Muscle of arm (tissue), 12 donors: Measurements from ENCODE around the gene NPAS3. TPM values are rescaled to one million over a fixed set of nuclear protein-coding genes. Genes with fewer than 3 reads are reported as not detected.

Source experiments
- DNase-seq: peaks from one replicate; pipeline ENCODE4 v3.0.0-alpha.2; 2013
- polyA plus RNA-seq, 12 donors: library from polyadenylated mRNA; unstranded; fragments of 120-200 nt; gene quantifications; one replicate each; pipeline ENCODE4 v1.2.1, GENCODE V29; 2013; ENCODE audit not compliant: insufficient read length in 12 of 12

NPAS3 gene
- polyA plus RNA-seq, 12 donors: 4.5 to 8.8 (median 5.7) TPM; not detected in 1

DNA sequence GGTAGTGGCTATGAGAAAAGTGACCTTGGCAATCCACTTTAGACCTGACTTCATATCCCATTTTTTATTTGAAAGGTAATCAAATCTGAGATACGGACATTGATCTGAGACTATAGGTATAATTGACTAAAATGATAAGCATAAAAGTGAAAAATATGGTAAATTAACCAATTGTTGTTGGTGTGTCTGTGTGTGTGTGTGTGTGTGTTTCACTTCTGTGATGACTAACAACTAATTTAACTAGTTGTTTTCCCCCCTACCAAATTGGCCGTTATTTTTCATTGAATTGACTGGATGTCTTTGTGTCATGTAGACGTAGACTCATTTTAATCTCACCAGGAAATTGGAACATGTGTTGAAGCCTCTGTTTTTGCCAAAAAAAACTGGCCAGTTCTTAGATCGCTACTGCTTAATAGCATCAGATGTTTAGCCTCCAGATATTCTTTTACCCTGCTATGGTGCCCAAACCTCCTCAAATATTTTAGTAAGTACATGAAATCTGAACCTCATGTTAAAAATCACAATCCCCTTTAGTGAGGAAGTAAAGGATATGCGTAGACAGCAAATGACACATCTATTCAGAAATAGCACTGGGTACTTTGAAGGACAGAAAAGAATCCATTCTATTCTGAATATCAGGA lies 617.2 kb downstream of the NPAS3 start:
- DNase-seq: no peak

DNA sequence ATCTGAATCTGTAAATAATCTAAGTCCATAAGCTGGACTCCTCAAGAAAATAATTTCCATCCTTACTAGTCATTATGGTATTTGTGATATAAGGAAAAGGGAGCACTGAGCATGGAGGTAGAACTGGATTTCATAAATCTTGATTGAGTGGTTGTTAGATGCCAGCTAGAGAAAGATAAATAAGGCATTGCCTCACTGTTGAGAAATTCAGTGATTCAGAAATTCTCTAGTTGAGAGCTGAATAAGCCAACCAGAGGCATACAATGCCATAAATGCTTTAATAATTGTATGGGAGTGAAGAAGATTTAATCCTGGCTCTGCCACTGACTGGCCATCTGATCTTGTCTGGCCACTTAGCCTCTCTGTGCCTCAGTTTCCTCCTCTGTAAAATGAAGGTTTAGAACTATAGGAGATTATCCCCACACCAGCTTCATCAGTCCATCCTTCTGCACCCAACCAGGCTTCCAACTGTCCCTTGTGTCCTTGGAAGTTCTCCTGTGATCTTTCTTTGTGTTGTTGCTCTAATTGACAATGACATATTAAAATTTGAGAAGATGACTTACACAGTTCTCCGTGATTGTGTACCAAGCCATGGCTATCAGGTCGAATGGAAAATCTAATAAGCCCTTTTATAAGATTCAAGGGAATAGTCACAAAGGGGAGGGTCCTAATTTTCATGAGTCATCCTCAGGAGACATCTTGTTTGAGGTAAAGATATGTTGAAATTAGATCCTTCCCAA lies 617.9 kb downstream of the NPAS3 start:
- no peak for DNase-seq

DNA sequence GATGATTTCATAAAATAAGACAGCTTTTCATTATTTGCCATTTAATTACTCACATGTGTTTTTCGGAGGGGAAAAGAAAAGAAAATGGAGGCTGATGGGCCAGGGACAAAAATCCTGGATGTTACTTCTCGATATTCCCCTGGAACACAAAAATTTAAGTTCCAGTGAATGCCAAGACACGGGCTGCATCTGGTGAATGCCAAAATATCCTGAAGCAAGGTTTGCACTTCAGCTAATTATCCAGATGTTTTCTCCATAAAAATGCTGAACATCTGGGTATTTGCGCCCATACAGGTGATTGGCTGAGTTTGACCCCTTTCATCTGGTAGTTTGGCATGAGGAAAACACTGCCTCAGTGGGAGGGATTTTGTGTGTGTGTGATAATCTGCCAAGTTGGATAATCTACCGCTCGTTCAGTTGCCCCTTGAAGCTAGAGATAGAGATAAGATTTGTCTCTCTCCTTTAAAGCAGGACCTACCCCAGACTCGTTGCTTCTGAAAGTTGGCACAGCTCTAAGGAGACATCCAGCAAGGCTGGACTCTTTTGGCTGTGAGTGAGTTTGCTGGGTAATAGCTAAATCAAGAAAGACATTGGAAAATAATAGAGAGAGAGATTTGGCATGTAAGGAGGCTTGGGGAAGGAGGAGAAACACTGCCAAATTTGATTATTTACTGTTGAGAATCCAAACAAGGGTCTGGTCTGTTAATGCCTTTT lies 622.2 kb downstream of the NPAS3 start:
- peak; percentile 71 for DNase-seq

DNA sequence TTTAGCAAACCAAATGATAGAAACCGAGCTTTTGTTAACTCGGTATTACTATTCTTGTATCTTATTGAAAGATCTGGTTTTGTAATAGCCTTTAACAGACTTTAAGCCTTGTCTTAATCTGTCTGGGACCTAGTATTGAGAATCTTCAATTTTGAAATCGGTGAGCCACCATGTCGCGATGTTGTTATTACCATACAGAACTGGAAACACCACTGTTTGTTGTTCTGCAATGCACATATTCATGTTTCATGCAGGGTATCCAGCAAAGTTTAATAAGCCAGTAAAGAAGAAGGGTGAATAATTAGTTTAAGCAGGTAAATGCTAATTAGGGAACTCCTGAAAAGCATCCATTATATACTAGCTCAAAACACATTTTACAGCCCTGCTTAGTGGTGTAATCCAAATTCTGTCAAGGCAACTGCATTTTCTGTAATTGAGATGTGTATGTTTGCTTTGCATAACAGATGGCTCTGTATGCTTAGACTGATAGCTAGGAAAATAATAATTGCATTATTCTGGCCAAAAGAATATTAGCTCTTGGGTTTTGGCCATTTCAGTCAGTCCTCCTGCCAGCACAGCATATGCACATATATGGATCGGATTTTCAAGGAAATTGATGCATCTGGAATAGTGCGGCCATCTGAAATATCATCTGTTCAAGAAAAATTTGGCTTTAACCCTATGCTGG lies 623.0 kb downstream of the NPAS3 start:
- DNase-seq: peak; percentile 83

DNA sequence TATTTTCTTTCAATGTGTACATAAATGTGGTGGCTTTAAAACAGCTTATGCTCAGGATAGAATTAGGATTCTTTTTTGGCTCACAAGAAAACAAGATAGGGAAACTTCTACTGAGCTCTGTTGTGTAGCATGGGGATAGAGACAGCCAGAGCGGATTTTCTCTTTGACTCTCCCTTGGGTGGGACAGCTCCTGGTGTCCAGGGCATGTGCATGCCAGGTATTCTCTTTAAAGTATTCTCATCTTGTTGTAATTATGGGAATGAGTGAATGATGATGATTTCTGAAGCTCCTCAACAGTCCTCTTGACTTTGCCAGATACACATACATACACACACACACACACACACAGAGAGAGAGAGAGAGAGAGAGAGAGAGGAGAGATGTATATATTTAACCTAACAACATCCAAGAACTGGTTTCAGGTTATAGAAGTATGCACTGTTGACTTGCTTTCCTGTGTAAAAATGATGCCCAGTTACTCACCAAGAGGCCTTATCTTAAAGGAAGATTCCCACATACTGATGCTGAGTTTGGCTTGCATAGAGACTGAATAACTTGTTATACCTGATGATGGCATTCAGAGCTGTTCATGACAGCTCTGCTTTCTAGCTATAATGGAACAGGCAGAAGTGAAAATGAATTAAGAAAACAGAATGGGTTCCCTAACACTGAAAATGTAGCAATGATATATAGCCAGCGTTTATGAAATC lies 624.7 kb downstream of the NPAS3 start:
- peak; percentile 59 for DNase-seq

DNA sequence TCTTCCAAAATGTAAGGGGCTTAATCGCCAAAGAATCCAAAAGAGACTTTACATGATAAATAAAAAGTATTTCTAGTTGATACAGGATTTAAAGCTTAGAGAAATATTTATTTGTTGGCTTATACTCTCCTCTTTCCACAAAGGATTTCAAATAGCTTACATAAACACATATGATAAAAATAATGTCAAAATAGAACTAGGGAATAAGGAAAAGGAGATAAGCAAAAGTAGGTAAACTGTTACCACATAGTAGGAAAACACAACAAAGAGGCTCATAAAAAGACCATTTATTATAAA lies 625.2 kb downstream of the NPAS3 start:
- DNase-seq: no peak

DNA sequence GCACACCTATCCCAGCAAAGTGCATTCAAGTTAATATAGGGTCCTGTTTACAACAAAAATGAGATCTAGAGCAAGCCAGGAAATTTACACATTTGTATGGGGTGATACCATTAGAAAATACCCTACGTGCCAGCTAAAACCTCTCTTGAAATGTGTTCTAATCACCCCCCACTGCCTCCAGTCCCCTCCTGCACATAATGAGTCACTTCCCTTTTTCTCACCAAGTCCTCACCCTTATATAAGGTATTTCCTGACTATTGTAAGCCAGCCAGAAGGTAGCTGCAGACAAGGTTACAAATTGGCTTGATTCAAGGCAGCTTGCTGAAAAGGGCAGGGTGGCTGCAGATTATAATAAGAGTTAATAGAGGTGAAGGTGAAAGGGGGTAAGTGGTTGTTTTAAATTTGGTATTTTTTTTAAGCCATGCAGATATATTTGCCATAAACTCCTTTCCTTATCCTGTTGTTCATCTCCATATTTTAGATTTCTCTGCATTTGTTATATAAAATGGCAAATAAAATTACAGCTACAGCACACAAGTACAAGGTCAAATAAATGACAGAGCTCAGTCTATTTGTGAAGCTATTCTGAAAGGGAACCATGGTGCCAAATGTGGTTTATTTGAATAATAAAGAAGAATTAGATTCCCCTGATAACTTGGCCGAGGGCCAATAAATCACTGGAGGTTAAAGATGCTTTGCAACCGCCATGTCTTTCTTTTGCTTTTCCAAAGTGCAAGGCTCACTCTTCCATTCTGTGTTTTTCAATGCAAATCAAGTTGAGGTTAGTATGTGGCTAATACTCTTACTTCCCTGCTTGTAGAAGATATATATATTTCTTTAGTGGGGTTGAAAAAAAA lies 626.3 kb downstream of the NPAS3 start:
- no peak for DNase-seq

DNA sequence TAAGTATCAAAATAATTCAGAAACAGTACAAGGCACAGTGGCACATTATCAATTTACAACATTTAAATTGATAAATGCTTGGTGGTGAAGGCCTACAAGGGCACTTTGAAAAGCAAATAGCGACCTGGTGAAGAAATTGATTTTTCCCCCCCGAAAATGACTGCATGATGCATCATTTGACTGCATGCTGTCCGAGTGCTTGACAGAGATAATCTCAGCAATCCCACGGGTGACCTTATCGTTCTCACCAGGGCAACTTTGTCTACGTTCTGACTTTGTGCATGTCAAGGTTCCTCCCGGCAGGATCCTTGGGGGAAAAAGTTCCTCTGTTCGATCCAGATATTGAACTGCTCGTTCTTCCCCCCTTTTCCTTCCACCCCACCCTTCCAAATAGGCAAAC lies 627.4 kb downstream of the NPAS3 start:
- no peak for DNase-seq

DNA sequence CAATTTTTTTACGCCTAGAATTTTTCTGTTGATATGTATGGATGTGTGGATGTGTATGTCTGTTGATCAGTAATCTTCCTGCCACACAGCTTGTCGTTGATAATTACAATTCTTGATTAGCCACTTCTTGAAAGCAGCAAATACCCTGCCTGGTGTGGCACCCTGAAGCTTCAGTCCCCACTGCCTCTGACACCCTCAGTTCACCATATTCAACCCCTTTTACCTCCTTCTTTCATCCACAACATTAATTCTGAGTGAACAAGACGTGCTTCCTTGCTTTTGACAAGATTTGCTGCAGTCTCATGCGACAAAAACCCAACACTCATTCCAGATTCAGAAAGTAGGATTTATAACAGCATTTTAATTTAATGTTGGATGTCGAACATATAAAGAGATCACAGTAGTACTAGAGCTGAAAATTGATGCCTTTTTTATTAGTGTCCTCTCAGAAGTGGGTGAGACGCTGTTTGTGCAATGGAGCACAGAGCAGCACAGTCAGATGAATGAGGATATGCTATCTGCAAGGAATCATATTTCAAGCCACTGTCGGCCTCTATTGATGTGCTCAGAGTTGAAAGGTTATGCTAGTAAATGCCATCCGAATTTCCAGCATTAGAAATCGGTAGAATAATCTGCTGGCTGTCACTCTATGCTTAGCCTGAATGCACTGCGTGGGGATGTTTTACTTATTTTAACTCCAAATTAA lies 628.5 kb downstream of the NPAS3 start:
- DNase-seq: no peak

DNA sequence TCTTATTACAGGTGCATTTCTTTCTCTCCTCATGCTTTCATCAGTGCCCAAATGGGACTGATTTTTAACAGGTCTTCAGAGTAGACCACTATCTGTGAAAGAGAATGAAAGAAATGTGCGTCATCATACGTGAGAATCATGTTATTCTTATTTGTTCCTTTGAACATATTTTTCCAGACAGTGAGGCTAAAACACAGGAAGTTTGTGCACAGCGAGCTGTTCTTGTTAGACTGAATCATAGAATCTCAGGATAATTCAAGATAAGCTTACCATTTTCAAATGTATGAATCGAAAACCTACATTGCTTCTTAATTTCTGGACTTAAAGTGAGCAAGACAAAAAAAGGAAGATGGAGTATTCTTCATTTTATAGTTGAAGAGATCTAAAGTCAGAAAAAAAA lies 629.1 kb downstream of the NPAS3 start:
- no peak for DNase-seq

DNA sequence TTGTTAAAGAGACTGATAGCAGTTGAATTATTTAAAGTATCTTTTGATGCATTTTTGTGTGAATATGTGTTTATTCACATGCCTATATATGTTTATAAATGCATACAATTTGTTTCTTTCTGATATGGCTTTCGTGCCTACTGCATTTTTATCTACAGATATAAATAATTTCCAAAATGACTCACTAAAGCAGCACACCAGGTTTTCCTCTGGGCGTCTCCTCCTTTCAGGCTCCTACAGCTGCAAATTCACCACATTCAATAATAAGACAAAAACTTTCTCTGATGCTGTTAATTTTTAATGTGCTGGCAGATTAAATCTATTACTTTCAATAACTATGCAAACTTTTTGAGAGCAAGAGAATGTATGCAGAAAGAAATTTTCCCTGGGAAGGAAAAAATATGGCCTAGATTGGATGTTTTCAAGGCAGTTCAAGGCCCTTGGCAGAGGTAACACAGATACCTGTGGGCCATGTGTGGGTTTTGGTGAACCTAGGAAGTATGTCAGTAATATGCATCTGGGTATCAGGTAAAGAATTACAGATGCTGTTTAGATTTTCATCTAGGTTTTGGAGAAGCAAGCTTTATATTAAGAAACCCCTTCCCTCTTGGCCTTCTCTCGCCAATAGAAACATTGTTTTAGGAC lies 630.4 kb downstream of the NPAS3 start:
- DNase-seq: no peak

DNA sequence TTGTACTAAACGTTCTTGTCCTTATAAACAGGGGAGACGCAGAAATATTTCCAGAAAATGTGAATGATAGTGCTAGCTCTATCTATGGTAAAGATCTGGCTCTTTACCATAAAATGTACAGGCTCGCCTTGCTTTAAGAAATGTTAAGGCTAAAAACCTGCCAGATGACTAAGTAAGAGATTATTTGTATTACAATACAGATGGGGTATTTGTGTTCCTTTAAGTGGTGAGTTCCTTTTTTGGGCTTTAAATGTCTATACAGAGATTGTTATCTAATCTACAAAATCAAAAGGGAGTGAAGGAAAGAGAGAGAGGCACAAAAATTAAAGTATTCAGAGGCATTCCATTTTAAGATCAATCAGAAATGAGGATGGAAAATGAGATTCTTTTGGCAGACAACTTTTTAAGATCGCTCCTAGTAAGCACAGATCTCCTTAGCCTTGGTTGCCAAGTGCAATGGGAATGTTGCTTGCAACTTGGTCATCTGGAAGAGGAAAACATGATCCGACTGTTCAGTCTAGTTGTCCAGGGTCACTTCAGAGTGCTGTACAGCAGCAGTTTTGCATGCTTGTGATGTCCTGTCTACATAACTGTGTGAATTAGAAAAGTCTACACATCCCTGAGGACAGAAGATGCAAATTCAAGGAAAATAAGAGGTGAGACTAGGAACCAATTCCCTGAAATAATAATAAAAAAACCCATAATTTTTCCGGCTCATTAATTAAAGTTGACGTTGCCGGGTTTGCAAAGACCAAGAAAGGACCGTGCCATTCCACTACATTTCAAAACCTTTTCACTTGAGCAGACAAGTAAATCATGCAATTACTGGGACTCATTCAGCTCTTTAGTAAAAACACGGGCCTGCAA lies 631.4 kb downstream of the NPAS3 start:
- peak; percentile 41 for DNase-seq

DNA sequence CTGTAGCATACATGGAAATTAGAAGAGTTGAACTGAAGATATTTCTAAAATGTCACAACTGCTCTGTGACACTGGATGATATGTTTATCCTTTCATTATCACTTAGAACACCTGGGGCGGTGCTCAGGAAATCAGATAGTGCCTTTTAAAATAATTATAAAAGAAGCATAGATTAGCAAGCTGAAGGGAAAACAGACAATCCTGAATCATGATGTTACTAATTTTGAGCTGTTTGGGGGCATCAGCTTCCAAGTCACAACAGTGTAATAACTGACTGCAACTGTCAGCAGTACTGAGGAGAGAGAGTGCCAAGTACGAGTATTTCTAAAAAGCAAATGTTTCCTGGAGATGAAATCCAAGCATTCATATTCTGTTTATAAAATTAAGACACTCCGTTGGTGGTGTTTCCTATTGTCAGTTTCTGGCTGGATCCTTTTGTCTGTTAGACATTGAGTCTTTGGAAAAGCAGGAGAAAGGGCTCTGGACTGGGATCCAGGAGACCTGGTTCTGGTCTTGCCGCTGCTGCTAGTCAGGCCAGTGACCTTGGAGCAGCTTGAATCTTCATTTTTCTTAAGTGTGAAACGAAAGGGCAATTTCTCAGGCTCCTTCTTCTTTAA lies 632.1 kb downstream of the NPAS3 start:
- DNase-seq: no peak

DNA sequence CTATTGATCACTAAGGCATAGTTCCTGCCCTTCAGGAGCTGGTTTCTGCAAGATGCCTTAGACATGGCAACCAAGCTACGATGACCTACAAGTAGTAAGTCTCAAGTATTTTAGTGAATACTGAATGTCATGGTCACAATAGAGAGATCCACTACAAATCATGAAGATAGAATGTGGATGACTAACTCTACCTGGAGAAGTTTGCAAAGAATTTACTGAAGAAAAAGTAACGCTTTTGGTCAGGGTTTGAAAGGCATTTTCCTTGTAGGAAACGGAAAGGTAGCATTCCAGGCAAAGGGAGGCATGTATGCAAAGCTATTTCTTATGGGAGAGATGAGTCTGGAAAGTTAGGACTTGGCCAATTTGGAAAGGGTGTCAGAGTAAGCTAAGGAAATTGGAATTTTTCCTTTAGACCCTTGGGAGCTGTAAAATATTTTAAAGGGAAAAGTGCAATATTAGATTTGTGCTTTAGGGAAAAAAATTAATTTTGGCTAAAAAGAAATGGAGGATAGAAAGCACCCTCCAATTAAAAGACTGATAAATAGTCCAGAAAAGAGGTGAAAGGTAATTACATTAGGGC lies 634.7 kb downstream of the NPAS3 start:
- DNase-seq: no peak

DNA sequence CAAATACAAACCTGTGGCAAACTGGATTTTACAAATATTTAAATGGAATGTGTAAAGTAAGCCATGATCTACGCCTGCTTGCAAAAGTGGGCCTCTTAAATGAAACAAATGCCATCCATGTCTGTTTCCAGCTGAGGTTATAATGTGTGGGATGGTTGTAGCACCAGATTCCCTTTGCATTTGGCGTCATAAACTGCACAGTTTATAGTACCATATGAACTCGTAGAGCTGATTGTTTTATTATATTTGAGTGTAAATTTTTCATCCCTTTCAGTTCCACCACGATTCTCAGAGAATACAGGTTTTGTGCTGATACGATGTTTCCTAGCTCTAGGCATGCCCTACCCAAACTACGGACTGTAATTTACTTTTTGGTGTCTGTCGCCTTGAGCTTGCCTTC lies 637.3 kb downstream of the NPAS3 start:
- DNase-seq: no peak

DNA sequence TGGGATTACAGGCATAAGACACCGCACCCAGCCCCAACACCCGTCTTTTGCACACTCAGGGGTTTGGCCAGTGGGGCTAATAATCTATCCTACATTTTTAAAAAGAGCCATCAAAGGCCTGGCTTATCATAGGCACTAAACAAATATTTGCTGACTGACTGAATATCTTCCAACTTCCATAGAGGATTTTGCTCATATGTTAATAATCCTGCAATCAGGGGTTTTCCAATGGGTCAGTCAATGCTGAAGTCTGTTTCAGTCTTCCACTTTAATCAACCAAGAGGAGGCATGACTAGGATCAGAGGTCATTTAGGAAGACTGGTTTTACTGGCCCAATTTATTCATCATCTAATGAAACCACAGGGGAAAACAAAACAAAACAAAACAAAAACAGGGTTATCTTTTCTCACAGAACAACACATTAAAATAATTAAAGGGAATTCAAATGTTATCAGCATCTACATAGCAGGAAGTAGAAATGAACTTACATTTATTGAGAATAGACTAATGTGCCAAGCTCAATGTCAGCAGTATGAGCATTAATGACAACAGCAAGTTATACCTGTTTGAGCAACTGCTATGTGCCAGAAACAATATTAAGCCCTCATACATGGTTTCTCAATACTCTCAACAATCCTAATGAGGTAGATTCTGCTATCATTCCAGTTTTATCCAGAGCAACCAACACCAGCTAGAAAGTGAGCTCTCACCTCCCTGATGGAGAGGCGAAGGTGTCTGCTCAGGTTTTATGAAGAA lies 640.0 kb downstream of the NPAS3 start:
- no peak for DNase-seq

DNA sequence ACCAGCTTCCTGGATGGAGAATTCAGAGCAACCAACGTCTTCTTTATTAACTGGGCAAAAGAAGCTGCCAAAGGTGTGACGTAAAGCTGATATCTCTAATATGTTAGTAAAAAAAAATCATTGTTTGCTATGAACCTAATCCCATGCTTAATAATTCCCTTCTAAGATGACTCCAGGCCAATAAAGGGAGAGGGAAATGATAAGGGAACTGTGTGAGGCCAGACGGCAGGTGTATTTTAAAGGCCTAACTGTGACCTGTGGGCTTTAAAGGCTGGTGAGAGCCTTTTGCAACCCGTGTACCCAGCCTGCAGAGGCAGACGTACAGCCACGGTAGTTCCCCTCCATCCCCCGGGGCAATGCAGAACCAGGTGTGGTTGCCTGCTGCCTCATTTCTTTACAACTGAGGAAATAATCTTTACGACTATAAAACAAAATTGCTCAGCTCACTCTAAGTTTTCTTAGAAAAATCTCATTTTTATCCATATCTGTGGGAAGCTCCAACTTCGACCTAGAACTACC lies 641.6 kb downstream of the NPAS3 start:
- no peak for DNase-seq
